ENCODE results near the gene SNX10. TPM values are rescaled to one million over a fixed set of nuclear protein-coding genes. Genes with fewer than 3 reads are reported as not detected.

SNX10 gene
- total RNA-seq, 4 donors from 2014 or later = 0.87 to 5.2 (median 2.0) TPM

DNA sequence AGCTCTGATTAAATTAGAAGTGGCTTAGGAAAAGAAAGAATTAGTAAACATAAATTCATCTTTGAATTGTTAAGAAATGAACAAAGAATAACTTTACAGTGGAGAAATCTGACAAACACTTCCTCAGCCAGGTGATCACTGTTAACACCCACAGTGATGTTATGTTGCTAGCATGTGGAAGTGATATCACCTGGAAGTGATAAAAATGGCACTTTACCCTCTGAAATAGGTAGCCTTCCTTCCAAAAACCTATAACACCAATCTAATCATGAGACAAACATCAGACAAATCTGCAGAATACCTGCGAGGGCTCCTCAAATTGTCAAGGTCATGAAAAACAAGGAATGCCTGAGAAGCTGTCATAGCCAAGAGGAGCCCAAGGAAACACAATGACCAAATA is 59.5 kb downstream of the SNX10 start:
- Histone ChIP-seq H3K36me3 (no peaks in the 10 kb centered on the region), H3K4me1 (peaks cover 11% of the 10 kb centered on the region), H3K27me3 (no peaks in the 10 kb centered on the region), H3K4me3 (no peak overlapping the region), H3K27ac (no peak overlapping the region), H3K9me3 (no peaks in the 10 kb centered on the region)
- TF ChIP-seq, protein P1, sequence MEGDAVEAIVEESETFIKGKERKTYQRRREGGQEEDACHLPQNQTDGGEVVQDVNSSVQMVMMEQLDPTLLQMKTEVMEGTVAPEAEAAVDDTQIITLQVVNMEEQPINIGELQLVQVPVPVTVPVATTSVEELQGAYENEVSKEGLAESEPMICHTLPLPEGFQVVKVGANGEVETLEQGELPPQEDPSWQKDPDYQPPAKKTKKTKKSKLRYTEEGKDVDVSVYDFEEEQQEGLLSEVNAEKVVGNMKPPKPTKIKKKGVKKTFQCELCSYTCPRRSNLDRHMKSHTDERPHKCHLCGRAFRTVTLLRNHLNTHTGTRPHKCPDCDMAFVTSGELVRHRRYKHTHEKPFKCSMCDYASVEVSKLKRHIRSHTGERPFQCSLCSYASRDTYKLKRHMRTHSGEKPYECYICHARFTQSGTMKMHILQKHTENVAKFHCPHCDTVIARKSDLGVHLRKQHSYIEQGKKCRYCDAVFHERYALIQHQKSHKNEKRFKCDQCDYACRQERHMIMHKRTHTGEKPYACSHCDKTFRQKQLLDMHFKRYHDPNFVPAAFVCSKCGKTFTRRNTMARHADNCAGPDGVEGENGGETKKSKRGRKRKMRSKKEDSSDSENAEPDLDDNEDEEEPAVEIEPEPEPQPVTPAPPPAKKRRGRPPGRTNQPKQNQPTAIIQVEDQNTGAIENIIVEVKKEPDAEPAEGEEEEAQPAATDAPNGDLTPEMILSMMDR (IDR thresholded peaks at IDR 0.05) = no peak
- TF ChIP-seq POLR2AphosphoS5 (IDR thresholded peaks at IDR 0.05) (no peak), POLR2A (IDR thresholded peaks at IDR 0.05) (no peak), EP300 (IDR thresholded peaks at IDR 0.05) (no peak)
- DNase-seq (ENCODE audit: low spot score in 2 of 2) = no peak
- 94% methylated on average over 1 of the region's 1 CpG for WGBS

DNA sequence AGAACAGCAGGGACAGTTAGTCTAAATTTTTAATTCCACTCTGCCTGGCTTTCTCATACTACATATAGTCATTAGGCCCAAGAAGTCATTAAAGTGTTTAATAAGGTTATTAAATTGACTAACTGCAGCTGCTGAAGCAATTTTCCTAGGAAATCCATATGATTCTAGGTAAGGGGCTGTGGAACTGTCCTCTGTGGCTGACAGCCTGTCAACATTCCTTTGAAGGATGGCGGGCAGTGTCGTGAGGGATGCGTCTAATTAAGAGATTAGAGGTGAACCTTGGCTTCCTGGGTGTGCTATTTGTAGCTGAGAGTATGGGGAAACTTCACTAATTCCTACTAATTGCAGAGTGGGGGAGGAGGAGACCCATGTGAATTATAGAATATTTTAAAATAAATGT is 64.6 kb downstream of the SNX10 start:
- H3K36me3 ChIP-seq = no peaks in the 10 kb centered on the region
- TF ChIP-seq, protein P1 (IDR thresholded peaks at IDR 0.05) = no peak
- no peak for TF ChIP-seq POLR2A (IDR thresholded peaks at IDR 0.05)
- no peak for TF ChIP-seq POLR2AphosphoS5 (IDR thresholded peaks at IDR 0.05)
- no peak for TF ChIP-seq EP300 (IDR thresholded peaks at IDR 0.05)
- 96% methylated on average over 3 of the region's 3 CpGs for WGBS
- H3K4me3 ChIP-seq = no peak overlapping the region
- no peak for DNase-seq (ENCODE audit: low spot score in 2 of 2)
- no peak overlapping the region for H3K27ac ChIP-seq
- no peaks in the 10 kb centered on the region for H3K4me1 ChIP-seq
- no peaks in the 10 kb centered on the region for H3K27me3 ChIP-seq
- H3K9me3 ChIP-seq = no peaks in the 10 kb centered on the region

DNA sequence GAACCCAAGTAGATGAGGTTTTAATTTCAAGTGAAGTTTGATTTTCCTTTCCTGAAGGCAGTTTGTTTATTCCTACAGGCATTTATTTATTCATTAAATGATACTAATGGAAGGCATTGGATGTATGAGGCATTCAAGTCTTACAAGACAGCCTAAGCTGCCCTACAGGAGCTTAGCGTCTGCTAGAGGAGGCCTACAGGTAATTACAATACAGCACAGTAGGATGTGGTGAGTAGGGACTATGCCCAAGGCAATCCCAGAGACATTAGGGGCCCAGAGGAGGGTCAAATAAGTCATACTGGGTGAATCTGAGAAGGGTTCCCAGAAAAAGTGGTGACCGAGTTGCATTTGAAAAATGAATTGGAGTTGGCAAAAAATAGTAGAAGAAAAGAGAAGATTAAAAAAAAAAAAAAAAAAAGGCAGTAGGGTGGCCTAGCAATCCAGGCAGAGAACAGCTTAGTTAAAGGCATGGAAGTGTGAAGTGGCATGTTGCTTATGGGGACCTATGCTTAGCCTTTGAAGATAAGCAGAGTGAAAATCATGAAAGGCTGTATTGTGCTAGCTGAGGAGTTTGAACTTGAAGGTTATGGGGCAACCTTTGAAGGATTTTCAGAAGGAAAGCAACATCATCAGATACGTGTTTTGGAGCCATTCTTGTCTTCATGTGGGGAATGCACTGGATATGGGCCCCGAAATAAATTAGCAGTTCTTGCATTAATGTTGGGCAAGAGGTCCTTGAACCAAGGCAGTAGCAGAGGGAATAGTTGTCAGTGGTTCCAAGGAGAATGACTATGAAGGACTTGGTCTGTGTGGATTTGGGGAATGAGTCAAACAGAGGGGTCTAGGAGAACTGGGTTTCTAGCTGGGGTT is 65.5 kb downstream of the SNX10 start:
- TF ChIP-seq POLR2AphosphoS5 (IDR thresholded peaks at IDR 0.05) (no peak), EP300 (IDR thresholded peaks at IDR 0.05) (no peak), POLR2A (IDR thresholded peaks at IDR 0.05) (no peak)
- TF ChIP-seq, protein P1 (IDR thresholded peaks at IDR 0.05) = no peak
- no peak for DNase-seq (ENCODE audit: low spot score in 2 of 2)
- no peak overlapping the region for H3K4me3 ChIP-seq
- H3K9me3 ChIP-seq = no peaks in the 10 kb centered on the region
- no peaks in the 10 kb centered on the region for H3K27me3 ChIP-seq
- H3K36me3 ChIP-seq = no peaks in the 10 kb centered on the region
- WGBS = 90% methylated on average over 4 of the region's 4 CpGs
- no peak overlapping the region for H3K27ac ChIP-seq
- H3K4me1 ChIP-seq = no peaks in the 10 kb centered on the region

DNA sequence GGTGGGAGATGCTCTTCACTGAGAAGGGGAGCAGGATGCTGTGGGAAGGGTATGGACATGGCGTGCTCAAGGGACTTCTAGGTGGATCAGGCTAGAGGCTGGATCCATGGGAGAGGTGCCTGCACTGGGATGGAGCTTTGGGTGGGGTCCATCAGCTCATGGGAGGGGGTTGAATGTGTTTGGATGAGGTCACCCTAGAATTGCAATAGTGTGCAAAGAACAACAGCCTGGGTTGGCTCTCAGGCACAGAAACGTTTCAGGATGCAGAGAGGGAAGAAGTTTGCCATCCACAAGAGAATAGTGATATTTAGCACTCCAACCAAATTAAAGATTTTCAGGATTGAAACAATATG is 66.1 kb downstream of the SNX10 start:
- TF ChIP-seq POLR2AphosphoS5 (IDR thresholded peaks at IDR 0.05) (no peak), POLR2A (IDR thresholded peaks at IDR 0.05) (no peak), EP300 (IDR thresholded peaks at IDR 0.05) (no peak)
- TF ChIP-seq, protein P1 (IDR thresholded peaks at IDR 0.05) = no peak
- WGBS = 83% methylated on average over 2 of the region's 2 CpGs

DNA sequence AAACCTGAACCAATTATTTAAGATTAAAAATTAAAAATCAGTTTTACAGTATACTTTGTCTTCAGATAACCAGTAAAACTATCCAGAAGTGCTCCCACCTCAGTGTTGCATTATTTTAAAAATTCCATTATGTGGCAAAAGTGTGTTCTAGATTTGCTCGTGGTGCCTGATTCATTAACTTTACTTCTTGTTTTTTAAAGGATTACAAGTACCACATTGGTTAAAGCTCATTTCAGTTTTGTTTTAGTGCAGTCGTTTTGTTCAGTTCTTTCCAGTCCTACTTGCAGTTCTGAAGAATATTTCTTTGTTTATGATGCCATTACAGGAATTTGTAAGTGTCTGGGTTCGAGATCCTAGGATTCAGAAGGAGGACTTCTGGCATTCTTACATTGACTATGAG is 69.0 kb downstream of the SNX10 start:
- H3K27ac ChIP-seq = no peak overlapping the region
- peaks cover 4% of the 10 kb centered on the region for H3K4me1 ChIP-seq
- DNase-seq (ENCODE audit: low spot score in 2 of 2) = no peak
- no peaks in the 10 kb centered on the region for H3K36me3 ChIP-seq
- TF ChIP-seq, protein P1 (IDR thresholded peaks at IDR 0.05) = no peak
- TF ChIP-seq POLR2A (IDR thresholded peaks at IDR 0.05) (no peak), POLR2AphosphoS5 (IDR thresholded peaks at IDR 0.05) (no peak), EP300 (IDR thresholded peaks at IDR 0.05) (no peak)
- peaks cover 3% of the 10 kb centered on the region for H3K27me3 ChIP-seq
- 76% methylated on average over 3 of the region's 3 CpGs for WGBS
- no peaks in the 10 kb centered on the region for H3K9me3 ChIP-seq
- H3K4me3 ChIP-seq = no peak overlapping the region

More for the DNA sequence above, 66.1 kb downstream of the SNX10 start:
- Histone ChIP-seq H3K36me3 (no peaks in the 10 kb centered on the region), H3K4me1 (no peaks in the 10 kb centered on the region), H3K9me3 (no peaks in the 10 kb centered on the region), H3K27ac (no peak overlapping the region), H3K27me3 (no peaks in the 10 kb centered on the region), H3K4me3 (no peak overlapping the region)
- no peak for DNase-seq (ENCODE audit: low spot score in 2 of 2)

Measured in suprapubic skin (tissue), 4 donors.